Bronchial epithelial cell (primary cell): ENCODE measurements around the gene TRIM5. TPM values are rescaled to one million over a fixed set of nuclear protein-coding genes. Genes with fewer than 3 reads are reported as not detected.

Experiments
- DNase-seq: peaks from one replicate; pipeline ENCODE4 v3.0.0-alpha.2; 2010; ENCODE audit warnings: low read depth
- FAIRE-seq: peaks from 2 replicates; lab custom pipeline; 2011; peaks lifted over from hg19 to GRCh38; lab: Jason Lieb, UNC
- H3K27me3 ChIP-seq: 2 replicates; pipeline ENCODE4 v1.5.1; 2011; ENCODE audit warnings: low read length; ENCODE audit not compliant: control insufficient read depth, insufficient read depth
- H3K36me3 ChIP-seq: 2 replicates; pipeline ENCODE4 v1.5.1; 2011; ENCODE audit warnings: low read length; ENCODE audit not compliant: control insufficient read depth, insufficient read depth
- H3K4me3 ChIP-seq: 2 replicates; pipeline ENCODE4 v1.5.1; 2011; ENCODE audit warnings: mild to moderate bottlenecking, low read depth, low read length, control low read depth
- total RNA-seq: library from RNA; depleted of rRNA; stranded (reverse); fragments of >200 nt; gene quantifications from 2 replicates; pipeline ENCODE4 v1.2.1, GENCODE V29; 2014
- TF ChIP-seq, protein P1 (sequence below): IDR thresholded peaks from 2 replicates; pipeline ENCODE4 v1.5.1; 2011; ENCODE audit warnings: mild to moderate bottlenecking, moderate library complexity, low read length, control low read depth, inconsistent platforms; ENCODE audit not compliant: insufficient read depth, severe bottlenecking

Gene TRIM5
- total RNA-seq, 1 donor from 2014 or later: 32.9 TPM

DNA sequence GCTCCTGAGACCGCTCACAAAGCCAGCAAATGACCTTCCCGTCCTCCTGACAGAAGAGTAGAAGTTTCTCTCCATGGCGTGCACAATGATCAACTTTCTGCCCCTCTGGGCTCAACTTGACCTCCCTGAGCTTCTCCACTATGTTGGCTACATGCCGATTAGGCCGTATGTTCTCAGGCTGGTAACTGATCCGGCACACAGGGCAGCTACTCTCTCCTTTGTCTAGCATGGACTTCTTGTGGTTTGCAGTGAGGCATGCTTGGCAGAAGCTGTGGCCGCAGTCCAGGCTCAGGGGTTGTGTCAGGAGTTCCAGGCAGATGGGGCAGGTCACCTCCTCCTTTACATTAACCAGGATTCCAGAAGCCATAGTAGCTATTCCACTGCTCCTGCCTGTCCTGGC lies 5.1 kb downstream of the TRIM5 start:
- H3K4me3 ChIP-seq: no peak overlapping the region
- TF ChIP-seq, protein P1, sequence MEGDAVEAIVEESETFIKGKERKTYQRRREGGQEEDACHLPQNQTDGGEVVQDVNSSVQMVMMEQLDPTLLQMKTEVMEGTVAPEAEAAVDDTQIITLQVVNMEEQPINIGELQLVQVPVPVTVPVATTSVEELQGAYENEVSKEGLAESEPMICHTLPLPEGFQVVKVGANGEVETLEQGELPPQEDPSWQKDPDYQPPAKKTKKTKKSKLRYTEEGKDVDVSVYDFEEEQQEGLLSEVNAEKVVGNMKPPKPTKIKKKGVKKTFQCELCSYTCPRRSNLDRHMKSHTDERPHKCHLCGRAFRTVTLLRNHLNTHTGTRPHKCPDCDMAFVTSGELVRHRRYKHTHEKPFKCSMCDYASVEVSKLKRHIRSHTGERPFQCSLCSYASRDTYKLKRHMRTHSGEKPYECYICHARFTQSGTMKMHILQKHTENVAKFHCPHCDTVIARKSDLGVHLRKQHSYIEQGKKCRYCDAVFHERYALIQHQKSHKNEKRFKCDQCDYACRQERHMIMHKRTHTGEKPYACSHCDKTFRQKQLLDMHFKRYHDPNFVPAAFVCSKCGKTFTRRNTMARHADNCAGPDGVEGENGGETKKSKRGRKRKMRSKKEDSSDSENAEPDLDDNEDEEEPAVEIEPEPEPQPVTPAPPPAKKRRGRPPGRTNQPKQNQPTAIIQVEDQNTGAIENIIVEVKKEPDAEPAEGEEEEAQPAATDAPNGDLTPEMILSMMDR: no peak
- no peak for DNase-seq
- H3K27me3 ChIP-seq: no peaks in the 10 kb centered on the region
- FAIRE-seq: no peak
- H3K36me3 ChIP-seq: peaks cover 9% of the 10 kb centered on the region

DNA sequence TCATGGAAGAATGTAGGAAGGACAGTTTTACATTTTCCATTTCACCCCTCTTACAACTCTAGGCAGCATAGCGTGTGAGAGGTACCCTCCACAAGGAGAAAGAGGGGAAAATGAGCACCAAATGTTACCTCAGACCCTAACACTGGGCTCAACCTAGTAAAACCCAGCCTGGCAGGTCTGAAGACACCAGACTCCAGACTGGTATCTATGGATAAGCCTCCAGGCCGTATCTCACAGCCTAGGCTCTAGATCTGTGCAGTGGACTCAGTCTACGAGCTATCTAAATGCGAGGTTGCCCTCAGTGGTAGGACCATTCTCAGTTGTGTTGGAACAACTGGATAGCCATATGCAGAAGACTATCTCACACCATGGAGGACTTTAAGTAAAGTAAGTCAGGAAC lies 10.5 kb downstream of the TRIM5 start:
- H3K27me3 ChIP-seq: no peaks in the 10 kb centered on the region
- TF ChIP-seq, protein P1: no peak
- FAIRE-seq: no peak
- DNase-seq: no peak
- peaks cover 9% of the 10 kb centered on the region for H3K36me3 ChIP-seq
- no peak overlapping the region for H3K4me3 ChIP-seq

DNA sequence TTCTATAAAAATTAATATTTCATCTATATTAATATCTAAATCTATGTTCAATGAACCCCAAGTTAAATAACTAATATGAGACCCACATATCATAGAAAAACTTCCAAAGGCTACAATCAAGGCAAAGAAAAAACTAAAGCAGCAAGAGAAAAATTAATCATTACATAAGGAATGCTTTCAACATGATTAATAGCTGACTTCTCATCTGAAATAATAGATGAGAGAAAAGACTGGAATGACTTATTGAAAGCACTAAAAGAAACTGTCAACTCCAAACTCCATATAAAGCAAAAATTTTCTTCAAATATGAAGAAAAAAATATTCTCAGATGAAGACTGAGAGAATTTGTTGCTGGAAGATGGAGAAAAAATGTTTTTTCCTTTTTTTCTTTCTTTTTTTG lies 13.0 kb downstream of the TRIM5 start:
- no peak for DNase-seq
- Histone ChIP-seq H3K27me3 (no peaks in the 10 kb centered on the region), H3K36me3 (no peaks in the 10 kb centered on the region), H3K4me3 (no peak overlapping the region)
- TF ChIP-seq, protein P1: no peak
- no peak for FAIRE-seq

DNA sequence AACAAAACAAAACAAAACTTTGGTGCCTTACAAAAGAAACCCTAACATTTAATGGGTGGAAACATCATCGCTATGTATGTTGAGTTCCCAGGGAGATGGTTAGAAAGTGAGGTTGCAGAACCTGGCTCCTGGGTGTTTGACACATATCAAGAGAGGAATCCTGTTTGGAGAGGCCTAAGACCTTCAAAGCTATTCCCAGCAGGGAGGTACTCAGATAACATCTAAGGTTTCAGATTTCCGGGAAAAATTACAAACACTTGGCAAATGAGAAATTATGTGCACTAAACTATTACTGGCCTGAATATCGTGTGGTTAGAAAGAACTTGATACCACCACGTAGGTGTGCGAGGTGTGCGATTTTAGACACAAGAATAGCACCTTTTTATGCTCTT lies 18.5 kb downstream of the TRIM5 start:
- TF ChIP-seq, protein P1: no peak
- no peaks in the 10 kb centered on the region for H3K36me3 ChIP-seq
- no peaks in the 10 kb centered on the region for H3K27me3 ChIP-seq
- H3K4me3 ChIP-seq: no peak overlapping the region
- no peak for FAIRE-seq
- no peak for DNase-seq

DNA sequence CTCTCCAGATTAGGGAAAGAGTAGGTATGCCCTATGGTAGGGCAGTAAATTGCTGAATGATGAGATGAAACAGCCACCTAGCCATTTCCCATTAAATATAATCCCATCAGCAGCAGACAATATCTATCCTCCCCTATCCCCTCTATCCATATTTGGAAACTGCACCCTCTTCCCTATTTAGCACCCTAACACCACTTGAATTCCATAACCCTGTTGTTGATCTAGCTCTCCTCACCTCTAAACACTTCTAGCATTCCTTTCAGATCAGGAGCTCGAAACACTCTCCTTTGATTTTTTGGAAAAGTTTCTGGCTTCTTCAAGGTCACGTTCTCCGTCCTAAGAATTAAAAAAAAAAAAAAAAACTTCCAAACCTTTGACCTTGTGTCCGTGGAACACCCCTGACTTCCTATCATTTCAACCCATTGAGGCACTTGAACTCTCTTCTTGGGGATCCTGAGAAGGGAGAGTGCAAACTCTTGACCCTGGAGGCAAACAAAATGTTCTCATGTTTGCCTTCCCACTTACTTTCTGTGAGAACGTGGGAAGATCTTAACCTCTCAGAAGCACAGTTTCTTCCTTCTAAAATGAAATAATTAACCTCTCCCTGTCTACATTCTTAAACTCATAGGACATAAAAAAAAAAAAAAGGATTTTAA lies 19.0 kb downstream of the TRIM5 start:
- no peaks in the 10 kb centered on the region for H3K36me3 ChIP-seq
- H3K4me3 ChIP-seq: no peak overlapping the region
- FAIRE-seq (no peak), DNase-seq (no peak)
- no peaks in the 10 kb centered on the region for H3K27me3 ChIP-seq
- TF ChIP-seq, protein P1: no peak

DNA sequence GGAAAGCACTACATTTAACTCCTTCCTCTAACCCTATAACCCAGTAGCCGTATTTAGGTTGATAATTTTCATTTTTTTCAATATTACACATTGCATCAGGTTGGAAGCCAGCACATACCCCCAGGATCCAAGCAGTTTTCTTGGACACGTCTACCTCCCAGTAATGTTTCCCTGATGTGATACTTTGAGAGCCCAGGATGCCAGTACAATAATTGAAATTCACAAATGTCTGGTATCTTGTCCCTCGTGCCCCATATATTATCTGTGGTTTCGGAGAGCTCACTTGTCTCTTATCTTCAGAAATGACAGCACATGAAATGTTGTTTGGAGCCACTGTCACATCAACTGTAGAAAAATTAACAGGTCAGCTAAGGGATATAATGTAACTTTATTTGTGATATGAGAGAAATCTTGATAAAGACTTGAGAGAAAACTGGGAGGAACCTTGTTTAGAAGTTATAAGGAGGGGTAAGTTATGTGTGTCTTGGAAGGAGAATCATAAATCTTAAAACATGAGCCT lies 19.8 kb downstream of the TRIM5 start:
- no peak for FAIRE-seq
- Histone ChIP-seq H3K27me3 (no peaks in the 10 kb centered on the region), H3K36me3 (no peaks in the 10 kb centered on the region), H3K4me3 (no peak overlapping the region)
- no peak for DNase-seq
- TF ChIP-seq, protein P1: no peak
